GM18858 (cell line): ENCODE measurements around the gene ECSCR.
"Not testable (repeated sequence)": the region's sequence is repeated elsewhere in the genome, so short reads cannot be mapped to it uniquely, and the experiment has no call there.

Source experiments
- ATAC-seq: cut with Tn5 transposase; IDR thresholded peaks from one replicate; pipeline ENCODE4 v1.9.1; 2021; ENCODE audit not compliant: unreplicated experiment

ECSCR gene, protein sequence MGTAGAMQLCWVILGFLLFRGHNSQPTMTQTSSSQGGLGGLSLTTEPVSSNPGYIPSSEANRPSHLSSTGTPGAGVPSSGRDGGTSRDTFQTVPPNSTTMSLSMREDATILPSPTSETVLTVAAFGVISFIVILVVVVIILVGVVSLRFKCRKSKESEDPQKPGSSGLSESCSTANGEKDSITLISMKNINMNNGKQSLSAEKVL

DNA sequence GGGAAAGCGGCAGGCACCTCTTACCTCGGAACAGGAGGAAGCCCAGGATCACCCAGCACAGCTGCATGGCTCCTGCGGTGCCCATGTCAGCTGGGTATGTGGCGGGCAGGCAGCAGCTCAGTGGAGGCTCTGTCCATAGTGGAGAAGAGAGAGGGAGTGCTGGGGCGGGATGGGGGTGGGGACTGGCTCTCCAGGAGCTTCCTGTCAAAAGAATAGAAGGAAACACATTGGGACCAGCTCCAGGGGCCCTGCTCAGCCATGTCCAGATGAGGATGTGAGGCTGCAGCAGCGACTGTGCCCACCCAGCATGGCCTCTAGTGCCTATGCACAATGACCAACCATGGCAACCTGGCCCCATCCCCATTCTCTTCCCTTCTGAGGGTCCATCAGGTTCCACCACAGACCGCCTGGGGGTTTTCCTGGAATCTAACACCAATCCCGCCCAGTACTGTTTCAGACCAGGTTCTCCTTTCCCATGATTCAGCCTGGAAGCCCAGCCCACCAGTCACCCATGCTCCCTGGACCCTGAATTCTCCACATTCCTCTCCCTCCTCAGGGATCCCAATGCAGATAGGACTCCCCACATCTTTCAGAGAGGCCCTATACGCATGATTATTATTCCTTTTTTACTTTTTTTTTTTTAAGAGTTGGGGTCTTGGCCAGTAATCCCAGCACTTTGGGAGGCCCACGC lies at the start of gene ECSCR:
Gene ECSCR, minus strand, starts transcription at position 158 of the 691 bp plus-strand sequence. Its CDS starts 73 bp downstream, at position 85.
- ATAC-seq = no peak

DNA sequence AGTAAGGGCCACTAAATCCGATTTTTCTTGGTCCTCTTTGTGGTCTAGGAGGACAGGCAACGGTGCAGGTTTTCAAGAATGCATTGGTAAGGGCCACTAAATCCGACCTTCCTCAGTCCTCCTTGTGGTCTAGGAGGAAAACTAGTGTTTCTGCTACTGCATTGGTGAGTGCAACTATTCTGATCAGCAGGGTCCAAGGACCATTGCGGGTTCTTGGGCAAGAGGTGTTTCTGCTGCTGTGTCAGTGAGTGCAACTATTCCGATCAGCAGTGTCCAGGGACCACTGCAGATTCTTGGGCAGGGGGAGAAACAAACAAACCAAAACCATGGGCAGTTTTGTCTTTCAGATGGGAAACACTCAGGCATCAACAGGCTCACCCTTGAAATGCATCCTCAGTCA lies 42.2 kb upstream of the ECSCR start:
- ATAC-seq = not testable (repeated sequence)

DNA sequence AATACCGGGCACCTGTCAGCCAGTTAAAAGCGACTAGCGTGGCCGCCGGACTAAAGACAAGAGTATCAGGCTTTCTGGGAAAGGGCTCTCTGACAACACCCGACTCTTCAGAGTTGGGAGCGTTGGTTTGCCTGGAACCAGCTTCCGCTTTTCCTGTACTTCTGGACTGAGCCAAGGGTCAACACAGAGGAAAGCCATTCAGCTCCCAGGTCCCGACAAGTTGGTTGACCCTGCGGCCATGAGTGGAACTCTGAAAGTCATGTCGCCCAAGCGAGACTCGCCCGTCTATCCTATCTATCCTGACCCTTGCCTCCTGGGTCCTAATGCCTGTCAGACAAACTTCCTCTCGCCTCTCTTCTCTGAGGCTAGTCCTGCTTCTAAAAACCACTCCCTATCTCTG lies 41.3 kb upstream of the ECSCR start:
- ATAC-seq = not testable (repeated sequence)

DNA sequence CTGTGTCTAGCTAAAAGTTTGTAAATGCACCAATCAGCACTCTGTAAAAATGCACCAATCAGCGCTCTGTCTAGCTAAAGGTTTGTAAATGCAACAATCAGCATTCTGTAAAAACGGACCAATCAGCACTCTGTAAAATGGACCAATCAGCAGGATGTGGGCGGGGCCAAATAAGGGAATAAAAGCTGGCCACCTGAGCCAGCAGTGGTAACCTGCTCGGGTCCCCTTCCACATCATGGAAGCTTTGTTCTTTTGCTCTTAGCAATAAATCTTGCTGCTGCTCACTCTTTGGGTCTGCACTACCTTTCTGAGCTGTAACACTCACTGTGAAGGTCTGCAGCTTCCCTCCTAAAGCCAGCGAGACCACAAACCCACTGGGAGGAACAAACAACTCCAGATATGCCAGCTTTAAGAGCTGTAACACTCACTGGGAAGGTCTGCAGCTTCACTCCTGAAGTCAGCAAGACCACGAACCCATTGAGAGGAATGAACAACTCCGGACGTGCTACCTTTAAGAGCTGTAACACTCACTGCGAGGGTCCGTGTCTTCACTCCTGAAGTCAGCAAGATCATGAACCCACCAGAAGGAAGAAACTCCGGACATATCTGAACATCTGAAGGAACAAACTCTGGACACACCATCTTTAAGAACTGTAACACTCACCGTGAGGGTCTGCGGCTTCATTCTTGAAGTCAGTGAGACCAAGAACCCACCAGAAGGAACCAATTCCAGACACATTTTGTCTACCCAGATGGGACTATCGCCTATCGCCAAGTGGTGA lies 40.7 kb upstream of the ECSCR start:
- not testable (repeated sequence) for ATAC-seq

DNA sequence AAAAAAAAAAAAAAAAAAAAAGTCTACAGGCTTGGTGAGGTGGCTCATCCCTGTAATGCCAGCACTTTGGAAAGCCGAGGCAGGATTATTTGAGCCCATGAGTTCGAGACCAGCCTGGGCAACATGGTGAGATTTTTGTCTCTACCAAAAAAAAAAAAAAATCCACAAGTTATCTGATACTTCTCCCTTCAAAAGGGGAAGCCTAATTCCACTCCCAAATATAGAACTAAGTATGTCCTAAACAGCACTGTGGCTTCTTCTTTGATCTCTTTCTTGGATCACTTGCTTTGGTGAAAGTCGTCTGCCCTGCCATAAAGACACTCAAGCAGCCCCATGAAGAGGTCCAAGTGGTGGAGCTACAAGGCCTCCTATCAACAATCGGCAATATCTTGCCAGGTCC lies 38.8 kb upstream of the ECSCR start:
- ATAC-seq = no peak

DNA sequence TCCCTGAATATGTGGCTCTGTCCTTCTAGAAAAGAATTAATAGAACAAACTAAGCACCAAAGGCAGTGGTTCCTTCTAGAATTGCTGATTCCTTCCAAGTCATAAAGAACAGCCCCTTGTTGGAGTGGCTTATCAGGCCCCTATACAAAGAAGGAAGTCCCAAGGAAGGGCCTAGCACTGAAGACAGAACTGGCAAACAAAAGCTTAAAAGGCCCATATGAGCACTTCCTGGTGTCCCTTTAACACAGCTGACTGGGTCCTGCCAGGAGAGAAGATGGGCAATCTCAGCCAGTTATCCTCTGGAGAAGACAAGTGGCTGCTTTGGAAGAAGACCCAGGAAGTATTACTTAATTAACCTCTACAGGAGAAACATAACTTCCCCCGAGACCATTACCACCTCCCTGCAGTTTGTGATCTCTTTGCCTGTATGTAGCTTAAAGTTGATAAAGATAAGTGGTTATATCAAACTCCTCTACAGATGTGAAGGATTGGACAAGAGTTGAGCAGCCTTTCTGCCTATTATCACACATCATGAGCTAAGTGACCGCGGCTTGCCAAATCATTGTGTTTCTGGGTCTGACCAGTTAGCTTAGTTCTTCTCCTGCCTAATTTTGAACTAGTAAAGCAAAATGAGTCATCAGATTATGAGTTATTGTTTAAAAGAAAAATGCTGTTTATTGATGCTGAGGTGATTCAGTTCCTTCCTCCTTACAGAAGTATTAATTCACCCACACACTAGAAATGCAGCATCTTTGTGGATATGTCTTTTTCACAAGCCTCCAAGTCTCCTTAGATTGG lies 33.3 kb upstream of the ECSCR start:
- no peak for ATAC-seq

DNA sequence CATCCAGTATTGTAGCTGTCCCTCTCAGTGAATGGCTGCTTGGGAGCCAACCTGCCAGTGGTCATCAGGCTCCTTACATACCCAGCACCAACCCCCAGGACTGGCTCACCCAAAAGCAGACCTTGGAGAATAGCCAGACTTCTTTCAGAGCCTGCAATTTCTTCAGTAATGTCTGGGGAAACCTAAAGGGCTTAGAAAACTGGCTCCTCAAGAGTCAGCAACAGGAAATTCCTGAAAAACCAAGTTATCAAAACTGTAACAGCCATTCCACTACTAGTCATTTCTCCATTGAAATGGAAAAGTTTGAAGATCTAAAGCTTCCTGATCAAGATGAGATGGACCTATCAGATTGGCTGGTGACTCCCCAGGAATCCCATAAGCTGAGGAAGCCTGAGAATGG lies 32.3 kb upstream of the ECSCR start:
- no peak for ATAC-seq

DNA sequence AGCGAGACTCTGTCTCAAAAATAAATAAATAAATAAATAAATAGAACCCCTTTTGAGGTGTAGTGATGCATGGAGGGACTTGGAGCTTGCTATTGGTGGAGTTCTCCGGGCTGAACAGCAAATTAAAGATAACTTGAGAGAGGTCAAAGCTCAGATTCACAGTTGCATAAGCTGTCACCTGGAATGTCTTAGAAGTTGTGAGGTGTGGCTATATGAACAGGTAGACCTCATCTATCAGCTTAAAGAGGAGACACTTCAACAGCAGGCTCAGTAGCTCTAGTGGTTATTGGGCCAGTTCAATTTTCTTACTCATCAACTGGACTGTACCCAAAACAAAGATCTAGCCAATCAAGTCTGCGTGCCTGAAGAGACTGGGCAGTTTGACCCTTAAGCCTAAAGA lies 31.7 kb upstream of the ECSCR start:
- no peak for ATAC-seq

DNA sequence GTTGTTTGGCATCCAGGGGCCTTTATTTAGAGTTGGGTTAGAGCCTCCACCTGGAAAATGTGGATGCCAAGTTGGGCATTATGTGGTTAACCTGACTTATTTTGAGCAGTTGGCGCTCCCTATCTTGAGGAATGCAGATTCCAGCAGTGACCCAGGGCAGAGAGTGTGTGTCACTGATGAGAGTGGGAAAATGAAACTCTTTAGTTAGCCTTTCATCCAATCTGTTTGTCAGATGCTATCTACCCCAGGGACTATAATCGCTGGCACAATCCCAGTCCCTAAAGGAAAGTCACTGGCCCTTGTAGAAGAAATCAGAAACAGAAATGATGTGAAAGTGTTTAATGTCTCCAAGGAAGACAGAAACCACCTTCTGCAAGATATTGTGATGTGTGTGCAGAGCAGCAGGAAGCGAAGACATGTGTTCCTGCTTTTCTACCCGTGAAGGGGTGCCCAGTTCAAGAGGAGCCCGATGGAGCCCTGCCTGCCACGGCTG lies 30.2 kb upstream of the ECSCR start:
- no peak for ATAC-seq

DNA sequence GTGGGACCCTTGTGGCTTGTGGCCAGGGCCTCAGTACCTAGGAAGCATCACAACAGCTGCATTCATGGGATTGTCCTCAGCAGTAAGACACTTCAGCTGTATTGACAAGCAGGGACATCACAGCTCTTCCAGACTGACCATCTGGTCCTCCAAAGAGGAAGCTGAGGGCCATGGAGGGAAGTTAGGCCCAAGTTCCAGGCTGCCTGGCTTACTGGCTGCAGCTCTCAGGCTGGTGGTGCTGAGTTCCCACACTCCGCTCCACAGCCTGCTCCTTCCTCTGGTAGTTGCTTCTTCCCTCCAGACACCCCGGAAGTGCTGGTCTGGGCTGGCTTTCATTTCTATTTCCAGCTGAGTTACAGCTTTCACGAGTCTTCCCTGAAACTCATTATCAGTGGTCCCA lies 25.7 kb upstream of the ECSCR start:
- no peak for ATAC-seq

DNA sequence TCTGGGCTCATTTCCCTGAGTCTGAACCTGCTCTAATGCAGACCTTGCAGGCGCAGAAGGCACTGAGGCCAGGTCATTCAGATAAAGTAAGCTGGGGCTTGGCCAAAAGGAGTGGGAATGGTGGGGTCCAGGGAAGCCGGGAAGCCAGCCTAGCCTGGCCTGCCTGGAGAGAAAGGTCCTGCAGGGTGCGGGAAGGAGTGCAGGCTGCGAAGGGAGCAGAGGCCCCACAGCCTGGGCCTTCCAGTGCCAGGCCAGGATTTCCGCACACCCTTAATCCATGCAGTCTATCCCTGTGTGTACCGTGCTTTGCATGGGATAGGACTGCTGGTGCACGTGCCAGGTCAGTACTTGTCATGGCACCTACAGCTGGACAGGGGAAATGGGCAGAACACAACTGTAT lies 23.7 kb upstream of the ECSCR start:
- no peak for ATAC-seq

DNA sequence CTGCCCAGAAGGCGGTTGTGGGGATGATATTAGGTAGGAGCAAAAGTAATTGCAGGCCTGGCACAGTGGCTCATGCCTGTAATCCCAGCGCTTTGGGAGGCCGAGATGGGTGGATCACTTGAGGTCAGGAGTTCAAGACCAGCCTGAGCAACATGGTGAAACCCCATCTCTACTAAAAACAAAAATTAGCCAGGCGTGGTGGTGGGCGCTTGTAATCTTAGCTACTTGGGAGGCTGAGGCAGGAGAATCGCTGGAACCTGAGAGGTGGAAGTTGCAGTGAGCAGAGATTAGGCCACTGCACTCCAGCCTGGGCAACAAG lies 20.3 kb upstream of the ECSCR start:
- not testable (repeated sequence) for ATAC-seq

DNA sequence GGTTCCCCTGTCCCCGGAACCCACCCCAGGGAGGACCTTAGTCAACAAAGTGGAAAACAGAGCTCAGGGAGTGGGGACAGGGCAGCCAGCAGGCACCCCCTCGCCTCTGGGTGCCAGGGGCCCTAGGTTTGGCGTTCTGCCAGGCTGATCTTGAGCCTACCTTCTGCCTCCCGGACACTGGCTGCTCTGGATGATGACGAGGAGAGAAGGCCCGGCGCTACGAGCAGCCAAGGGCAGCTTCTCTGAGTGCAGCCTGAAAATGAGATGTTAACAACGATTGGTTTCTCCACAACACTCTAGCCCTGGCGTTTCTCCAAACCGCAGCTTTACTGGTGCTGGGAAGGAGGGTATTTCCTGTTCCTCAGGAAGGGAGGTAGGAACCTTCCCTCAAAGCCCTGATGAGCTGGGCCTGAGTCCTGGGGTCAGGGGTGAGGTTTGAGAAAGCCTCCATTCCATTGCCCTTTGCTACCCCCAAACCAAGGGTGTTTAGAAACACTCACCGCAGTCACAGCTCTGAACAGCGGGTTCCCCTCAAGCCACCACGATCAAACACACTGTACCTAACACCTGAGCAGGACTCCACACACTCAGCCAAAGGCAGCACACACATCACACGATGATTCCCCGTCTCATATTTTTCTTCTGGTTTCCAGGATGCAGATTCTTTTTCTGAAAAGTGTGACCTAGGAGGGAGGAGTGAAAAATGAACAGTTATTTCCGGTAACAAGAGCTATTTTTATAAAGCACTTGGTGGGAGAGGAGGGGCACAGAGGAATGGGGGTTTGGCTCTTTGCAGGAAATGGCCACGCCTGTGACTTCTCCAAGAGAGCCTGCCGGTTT lies 19.7 kb upstream of the ECSCR start, which contains the start of gene STING1:
Gene STING1, minus strand, starts transcription at position 709 of the 840 bp plus-strand sequence. CDS start 1,054 bp downstream, outside the sequence.
- peak; percentile 45 for ATAC-seq

DNA sequence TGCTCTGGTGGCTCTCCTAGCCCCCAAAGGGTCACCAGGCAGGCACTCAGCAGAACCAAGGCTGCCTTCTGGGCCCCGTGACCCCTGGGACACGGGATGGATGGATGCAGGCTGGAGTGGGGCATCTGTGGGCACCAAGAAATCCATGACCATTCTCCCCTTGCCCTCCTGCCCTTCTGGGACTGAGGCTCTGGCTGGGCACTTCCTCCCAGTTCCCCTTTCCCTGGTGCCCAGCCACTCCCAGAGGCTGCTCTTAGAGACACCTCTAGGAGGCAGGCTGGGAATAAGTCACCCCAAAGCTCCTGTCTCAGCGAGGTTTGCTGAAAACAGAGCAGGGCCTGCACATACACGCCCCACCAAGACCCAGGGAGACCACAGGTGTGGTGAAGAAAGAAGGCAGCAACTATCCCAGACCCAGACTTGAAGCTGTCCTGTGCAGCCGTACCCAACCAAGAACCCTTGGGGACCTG lies 19.1 kb upstream of the ECSCR start:
- peak; percentile 16 for ATAC-seq

DNA sequence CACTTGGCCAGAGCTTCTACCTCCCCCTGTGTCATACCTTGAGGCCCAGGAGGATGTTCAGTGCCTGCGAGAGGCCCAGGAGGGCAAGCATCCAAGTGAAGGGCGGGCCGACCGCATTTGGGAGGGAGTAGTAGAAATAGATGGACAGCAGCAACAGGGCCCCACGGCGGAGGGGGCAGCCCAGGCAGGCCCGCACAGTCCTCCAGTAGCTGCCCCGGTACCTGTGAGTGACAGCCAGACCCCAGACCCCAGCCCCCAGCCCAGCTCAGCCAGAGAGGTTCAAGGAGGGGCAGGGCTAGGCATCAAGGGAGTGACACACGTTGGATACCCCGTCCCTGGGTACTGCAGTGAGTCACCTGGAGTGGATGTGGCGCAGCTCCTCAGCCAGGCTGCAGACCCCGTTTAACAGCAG lies 18.6 kb upstream of the ECSCR start:
- no peak for ATAC-seq

DNA sequence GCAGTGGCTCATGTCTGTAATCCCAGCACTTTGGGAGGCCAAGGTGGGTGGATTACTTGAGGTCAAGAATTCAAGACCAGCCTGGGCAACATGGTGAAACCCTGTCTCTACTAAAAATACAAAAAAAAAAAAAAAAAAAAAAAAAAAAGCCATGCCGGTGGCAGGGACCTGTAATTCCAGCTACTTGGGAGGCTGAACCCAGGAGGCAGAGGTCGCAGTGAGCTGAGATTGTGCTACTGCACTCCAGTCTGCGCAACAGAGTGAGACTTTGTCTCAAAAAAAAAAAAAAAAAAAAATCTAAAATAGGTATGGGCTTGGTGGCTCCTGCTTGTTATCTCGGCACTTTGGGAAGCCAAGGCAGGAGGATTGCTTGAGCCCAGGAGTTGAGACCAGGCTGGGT lies 17.2 kb upstream of the ECSCR start:
- ATAC-seq = not testable (repeated sequence)

DNA sequence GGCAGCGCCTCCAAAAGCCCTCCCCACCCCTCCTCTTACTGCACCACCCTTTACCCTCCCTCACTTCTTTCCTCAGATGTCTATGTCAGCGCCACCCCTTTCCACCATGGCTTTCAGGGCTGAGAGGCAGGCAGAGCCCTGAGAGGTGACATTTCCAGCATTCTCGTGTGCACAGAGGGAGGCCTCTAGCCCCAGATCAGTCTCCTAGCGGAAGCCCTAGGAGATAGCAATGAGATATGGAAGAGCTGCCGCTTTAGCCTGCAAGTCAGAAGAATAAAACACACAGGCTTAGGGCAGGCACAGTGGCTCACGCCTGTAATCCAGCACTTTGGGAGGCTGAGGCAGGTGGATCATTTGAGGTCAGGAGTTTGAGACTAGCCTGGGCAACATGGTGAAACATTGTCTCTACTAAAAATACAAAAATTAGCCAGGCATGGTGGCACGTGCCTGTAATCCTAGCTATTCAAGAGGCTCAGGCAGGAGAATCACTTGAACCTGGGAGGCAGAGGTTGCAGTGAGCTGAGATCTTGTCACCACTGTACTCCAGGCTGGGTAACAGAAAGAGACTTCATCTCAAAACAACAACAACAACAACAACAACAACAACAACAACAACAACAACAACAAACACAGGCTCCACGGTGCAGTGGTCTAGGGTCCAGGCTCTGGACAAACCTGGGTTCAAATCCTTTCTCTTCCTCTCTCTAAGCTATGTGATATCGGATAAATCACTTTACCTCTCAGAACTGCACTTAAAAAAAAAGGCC lies 16.3 kb upstream of the ECSCR start:
- ATAC-seq = not testable (repeated sequence)

DNA sequence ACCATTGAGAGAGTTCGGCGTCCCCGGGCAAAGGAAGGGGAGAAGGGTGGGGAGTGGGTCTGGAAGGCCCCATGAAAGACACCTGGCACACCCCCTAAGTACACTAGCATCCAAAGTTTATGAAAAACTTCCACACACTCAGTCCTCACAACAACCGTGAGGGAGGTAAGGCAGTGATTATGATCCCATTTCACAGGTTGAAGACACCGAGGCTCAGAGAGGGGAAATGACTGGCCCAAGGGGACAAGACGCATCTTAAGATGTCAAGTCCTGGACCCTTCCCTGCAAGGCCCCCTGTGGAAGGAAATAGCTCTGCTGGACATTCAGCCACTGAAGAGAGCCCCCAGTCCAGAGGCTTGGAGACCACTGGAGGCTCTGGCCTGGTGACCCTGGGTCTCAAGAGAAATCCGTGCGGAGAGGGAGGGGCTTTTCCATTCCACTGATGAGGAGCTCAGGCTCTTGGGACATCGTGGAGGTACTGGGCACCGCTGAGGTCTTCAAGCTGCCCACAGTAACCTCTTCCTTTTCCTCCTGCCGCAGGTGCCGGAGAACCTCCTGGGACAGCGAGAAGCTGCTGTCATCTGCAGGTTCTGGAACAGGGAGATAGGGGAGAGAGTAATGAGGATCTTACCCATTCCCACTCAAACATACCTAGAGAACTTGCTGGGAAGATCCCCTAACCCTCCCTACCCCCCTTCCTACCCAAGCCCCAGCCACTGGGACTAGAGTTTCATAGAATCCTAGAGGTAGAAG lies 13.5 kb upstream of the ECSCR start:
- no peak for ATAC-seq
